LNCAP (cell line): ENCODE results near the gene FAM47E.

Source experiments
- CTCF ChIP-seq: fragments of 450-650 bp; IDR thresholded peaks from 2 replicates; pipeline ENCODE4 v1.5.1; 2017; ENCODE audit warnings: mild to moderate bottlenecking

The FAM47E gene

GRCh38 chr4:76313547-76313946 is 62.0 kb downstream of the FAM47E start:
- TF ChIP-seq CTCF = no peak

- TF ChIP-seq CTCF = no peak
Observed at GRCh38 chr4:76315267-76315918, 63.9 kb downstream of the FAM47E start.

- TF ChIP-seq CTCF = no peak
Observed at GRCh38 chr4:76316131-76316530, 64.6 kb downstream of the FAM47E start.

GRCh38 chr4:76322236-76322635 is 70.7 kb downstream of the FAM47E start:
- no peak for TF ChIP-seq CTCF

GRCh38 chr4:76325072-76325471 is 73.6 kb downstream of the FAM47E start:
- no peak for TF ChIP-seq CTCF

GRCh38 chr4:76326515-76326914 is 75.0 kb downstream of the FAM47E start:
- no peak for TF ChIP-seq CTCF
